ENCODE data around the gene CCDC92.

DNA sequence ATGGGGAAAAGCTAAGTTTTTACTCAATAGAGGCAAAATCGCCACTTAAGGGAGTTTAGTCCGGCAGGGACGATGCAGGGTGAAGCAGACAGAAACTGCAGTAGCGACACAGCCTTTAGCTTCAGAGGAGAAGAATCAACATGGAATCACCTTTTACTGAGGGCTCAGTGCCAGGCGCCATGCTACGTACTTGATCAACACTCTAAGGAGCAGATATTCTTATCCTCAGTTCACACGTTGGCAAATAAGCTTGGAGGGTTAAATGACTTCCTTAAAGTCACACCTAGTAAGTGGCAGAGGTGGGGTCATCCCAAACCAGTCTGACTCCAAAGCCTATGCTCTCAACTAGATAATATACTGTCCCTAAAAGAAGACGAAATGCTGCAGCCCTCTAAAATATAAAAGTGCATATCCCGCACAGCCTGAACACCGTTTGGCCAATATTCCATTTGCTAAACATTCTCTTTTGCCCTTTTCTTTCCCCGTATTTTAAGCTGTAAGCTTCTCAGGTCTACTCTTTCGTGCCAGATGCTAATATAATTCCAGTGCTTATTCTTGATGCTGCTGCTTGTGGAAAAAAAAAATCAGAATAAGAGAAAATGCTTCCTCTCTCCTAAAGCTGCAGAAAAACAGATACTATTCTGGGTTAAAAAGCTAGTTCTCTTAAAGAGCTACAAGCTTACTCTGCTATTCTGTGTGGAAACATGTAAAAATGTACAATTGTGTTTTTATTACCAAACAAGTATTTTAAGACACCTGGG is 10.9 kb downstream of the CCDC92 start:
- no peak for TF ChIP-seq RAD21 (IDR thresholded peaks at IDR 0.05; ENCODE audit: low read depth)
- TF ChIP-seq TEAD4 (IDR thresholded peaks at IDR 0.05): no peak
- TF ChIP-seq, protein P1, sequence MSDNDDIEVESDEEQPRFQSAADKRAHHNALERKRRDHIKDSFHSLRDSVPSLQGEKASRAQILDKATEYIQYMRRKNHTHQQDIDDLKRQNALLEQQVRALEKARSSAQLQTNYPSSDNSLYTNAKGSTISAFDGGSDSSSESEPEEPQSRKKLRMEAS (IDR thresholded peaks at IDR 0.05): no peak
- TF ChIP-seq TCF12 (IDR thresholded peaks at IDR 0.05; ENCODE audit: low read depth): no peak
